Measurements from ENCODE around the gene DEGS2.
A peak's percentile ranks its signal among the peaks of the same experiment; 100 is the strongest.
"Not testable (repeated sequence)": the region's sequence is repeated elsewhere in the genome, so short reads cannot be mapped to it uniquely, and the experiment has no call there.

Gene DEGS2

GRCh38 chr14:100159094-100159864 is at the start of gene DEGS2:
Gene DEGS2 (minus strand): TSS chr14:100159645. CDS start chr14:100159587, 58 bp downstream.
- DNase-seq (ENCODE audit: low spot score), result peak; percentile 96

GRCh38 chr14:100208136-100208535 is 48.7 kb upstream of the DEGS2 start:
- DNase-seq (ENCODE audit: low spot score), result not testable (repeated sequence)

- DNase-seq (ENCODE audit: low spot score), result not testable (repeated sequence)
Measured at GRCh38 chr14:100207588-100207987, 48.1 kb upstream of the DEGS2 start.

GRCh38 chr14:100204835-100205167 is 45.4 kb upstream of the DEGS2 start:
- DNase-seq (ENCODE audit: low spot score), result not testable (repeated sequence)

GRCh38 chr14:100203962-100204834 is 44.8 kb upstream of the DEGS2 start:
- DNase-seq (ENCODE audit: low spot score), result no peak

- DNase-seq (ENCODE audit: low spot score), result no peak
Measured at GRCh38 chr14:100203146-100203545, 43.7 kb upstream of the DEGS2 start.

- no peak for DNase-seq (ENCODE audit: low spot score)
Measured at GRCh38 chr14:100202712-100203111, 43.3 kb upstream of the DEGS2 start.

GRCh38 chr14:100201701-100202100 is 42.3 kb upstream of the DEGS2 start:
- DNase-seq (ENCODE audit: low spot score), result no peak

GRCh38 chr14:100200311-100200710 is 40.9 kb upstream of the DEGS2 start:
- DNase-seq (ENCODE audit: low spot score), result no peak

GRCh38 chr14:100199240-100199860 is 39.9 kb upstream of the DEGS2 start:
- no peak for DNase-seq (ENCODE audit: low spot score)

- no peak for DNase-seq (ENCODE audit: low spot score)
Measured at GRCh38 chr14:100193417-100194357, 34.2 kb upstream of the DEGS2 start.

- DNase-seq (ENCODE audit: low spot score), result peak; percentile 100
Measured at GRCh38 chr14:100192672-100193416, 33.4 kb upstream of the DEGS2 start.

GRCh38 chr14:100192250-100192671 is 32.8 kb upstream of the DEGS2 start:
- DNase-seq (ENCODE audit: low spot score), result no peak

- DNase-seq (ENCODE audit: low spot score), result no peak
Measured at GRCh38 chr14:100191584-100192249, 32.3 kb upstream of the DEGS2 start.

GRCh38 chr14:100190126-100190525 is 30.7 kb upstream of the DEGS2 start:
- no peak for DNase-seq (ENCODE audit: low spot score)

GRCh38 chr14:100188392-100189030 is 29.1 kb upstream of the DEGS2 start:
- no peak for DNase-seq (ENCODE audit: low spot score)

- DNase-seq (ENCODE audit: low spot score), result no peak
Measured at GRCh38 chr14:100187247-100187833, 27.9 kb upstream of the DEGS2 start.

GRCh38 chr14:100181876-100182551 is 22.6 kb upstream of the DEGS2 start:
- not testable (repeated sequence) for DNase-seq (ENCODE audit: low spot score)

- not testable (repeated sequence) for DNase-seq (ENCODE audit: low spot score)
Measured at GRCh38 chr14:100180671-100181070, 21.2 kb upstream of the DEGS2 start.

Measured in iPS-NIHi11 (cell line).